NCI-H146 (cell line): ENCODE data around the gene MRPS18B.
"Not testable (repeated sequence)": the region's sequence is repeated elsewhere in the genome, so short reads cannot be mapped to it uniquely, and the experiment has no call there.

ENCODE experiments used
- DNase-seq: peaks from one replicate; lab custom pipeline; 2025; lab: John Stamatoyannopoulos, UW

The MRPS18B gene

GRCh38 chr6:30641048-30641447 lies 23.4 kb downstream of the MRPS18B start:
- no peak for DNase-seq

DNA sequence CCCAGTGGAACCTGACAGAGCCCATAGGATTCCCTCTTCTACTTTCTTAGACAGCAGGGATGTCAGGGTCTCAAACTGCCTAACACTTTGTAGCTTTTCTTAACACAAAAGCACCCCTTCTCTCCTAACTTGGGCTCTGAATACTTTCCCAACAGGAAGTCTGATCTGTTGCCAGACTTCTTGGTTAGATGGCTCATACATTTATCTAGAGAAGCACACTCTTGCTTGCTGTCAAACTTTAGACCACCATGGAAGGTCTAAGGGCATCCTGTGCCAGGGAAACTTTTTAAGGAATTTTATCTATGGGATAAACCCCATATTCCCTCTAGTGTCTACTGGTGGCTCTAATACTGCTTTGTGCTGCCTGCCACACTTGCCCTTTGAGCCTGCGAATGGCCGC lies 26.0 kb downstream of the MRPS18B start:
- no peak for DNase-seq

- no peak for DNase-seq
These were observed 27.1 kb downstream of the MRPS18B start for GRCh38 chr6:30644769-30645168.

DNA sequence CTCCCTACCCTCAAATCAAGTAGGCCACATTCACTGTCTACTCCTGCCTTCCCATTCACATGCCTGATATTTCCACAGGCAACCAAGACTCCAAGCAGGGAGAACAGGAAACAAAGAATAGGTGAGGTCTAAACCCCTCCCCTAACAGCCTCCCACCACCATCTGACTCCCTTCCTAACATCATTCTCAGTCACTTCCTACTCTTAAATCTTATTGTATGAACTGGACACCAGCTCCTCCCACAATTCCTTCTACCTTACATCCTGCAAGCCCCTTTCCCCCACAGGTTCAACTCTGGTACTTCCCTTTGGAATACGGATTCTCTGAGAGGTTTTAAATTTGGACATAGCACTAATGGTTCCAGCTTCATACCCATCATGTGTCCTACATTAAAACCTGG lies 28.3 kb downstream of the MRPS18B start:
- no peak for DNase-seq

GRCh38 chr6:30646450-30647241 lies 29.0 kb downstream of the MRPS18B start, which contains the start of gene C6orf136:
Gene C6orf136 (plus strand): TSS chr6:30647133. CDS start chr6:30647232, 99 bp downstream.
- peak; percentile 93 for DNase-seq

DNA sequence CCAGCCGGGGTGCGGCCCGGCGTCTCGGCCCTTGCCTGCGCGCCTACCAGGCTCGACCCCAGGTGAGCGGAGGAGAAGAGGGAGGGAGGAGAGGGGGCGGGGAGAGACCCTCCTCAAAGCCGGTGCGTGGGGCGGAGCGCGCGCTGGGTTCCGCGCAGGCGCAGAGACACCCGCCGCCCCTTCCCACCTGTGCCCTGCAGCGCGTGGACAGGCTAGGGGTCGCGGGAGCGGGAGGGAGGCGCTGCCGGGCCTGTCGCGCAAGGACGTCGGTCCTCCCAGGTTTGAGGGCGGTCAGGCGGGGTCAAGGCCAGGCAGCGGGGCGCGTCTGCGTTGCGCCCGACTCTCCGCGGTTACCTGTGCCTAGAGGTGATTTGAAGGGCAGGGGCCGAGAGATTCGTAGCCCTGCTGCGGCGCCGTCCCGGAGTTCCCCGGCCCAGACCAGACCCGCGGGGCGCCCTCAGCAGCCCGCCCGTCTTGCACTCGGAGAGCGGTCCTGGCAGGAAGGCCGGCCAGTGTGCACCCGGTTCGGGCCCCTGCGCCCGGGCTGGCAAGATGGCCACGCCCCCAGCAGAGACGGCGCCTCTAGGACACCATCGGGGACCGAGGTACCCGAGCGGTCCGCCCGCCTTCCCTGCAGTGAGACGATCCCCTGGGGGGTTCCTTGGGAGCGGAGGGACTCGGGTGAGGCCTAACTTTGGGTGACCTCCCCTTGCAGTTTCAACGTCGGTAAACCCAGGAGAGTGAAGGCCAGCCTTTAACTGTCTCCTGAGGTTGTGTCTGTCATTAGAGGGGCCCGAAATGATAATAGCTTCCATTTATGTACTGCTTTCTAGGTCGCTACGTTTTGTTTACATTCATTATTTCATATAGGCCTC lies 29.8 kb downstream of the MRPS18B start:
- DNase-seq, result peak; percentile 91

- DNase-seq, result no peak
These were observed 33.5 kb downstream of the MRPS18B start for GRCh38 chr6:30651143-30651542.

- no peak for DNase-seq
These were observed 37.4 kb downstream of the MRPS18B start for GRCh38 chr6:30654798-30655742.

- no peak for DNase-seq
These were observed 38.1 kb downstream of the MRPS18B start for GRCh38 chr6:30655743-30656094.

DNA sequence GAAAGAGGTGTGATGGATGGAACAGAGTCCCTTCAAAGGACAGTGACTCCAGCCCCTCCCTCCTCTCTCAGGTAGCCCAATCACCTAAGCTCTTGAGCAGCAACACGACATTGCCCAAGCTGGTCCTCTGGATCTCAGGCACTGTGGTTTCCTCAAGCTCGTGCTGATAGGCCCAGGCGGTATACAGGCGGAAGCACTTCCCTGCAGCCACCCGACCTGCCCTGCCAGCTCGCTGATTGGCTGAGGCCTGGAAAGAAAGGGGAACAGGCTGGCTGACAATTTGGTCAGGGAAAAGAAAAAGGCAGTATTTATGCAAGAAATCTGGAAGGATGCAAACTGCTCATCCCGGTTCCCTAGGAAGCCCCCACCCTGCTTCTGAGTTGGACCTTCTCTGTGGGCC lies 38.9 kb downstream of the MRPS18B start:
- DNase-seq, result no peak

DNA sequence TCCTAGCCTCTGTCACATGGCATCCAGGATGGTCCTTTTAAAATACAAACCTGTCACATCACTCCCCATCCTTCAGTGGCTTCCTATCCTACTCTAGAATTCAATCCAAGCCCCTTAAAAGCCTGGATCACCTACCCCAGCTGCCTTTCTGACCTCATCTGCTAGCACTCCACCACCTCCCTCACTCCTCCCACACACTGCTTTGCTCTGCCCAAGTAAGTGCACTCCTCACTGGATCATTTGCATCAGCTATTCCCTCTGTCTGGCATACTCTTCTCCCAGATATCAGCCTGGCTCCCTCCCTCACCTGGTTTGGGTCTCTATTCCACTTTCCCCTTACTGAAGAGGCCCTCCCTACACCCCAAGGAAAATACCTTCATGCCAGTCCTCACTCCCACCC lies 39.8 kb downstream of the MRPS18B start:
- no peak for DNase-seq

DNA sequence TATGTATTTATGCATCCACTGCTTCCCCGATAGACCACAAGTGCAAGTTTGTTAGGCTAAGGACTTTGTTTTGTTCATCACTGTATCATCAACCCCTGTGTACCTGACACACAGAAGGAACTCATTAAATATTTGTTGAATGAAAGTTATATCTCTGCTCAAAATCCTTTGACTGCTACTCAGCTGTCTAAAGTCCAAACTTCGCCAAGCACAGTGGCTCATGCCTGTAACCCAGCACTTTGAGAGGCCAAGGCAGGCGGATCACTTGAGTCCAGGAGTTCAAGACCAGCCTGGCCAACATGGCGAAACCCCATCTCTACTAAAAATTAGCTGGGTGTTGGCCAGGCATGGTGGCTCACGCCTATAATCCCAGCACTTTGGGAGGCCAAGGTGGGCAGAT lies 40.3 kb downstream of the MRPS18B start:
- DNase-seq, result not testable (repeated sequence)

GRCh38 chr6:30664994-30665767 lies 47.5 kb downstream of the MRPS18B start:
- no peak for DNase-seq

DNA sequence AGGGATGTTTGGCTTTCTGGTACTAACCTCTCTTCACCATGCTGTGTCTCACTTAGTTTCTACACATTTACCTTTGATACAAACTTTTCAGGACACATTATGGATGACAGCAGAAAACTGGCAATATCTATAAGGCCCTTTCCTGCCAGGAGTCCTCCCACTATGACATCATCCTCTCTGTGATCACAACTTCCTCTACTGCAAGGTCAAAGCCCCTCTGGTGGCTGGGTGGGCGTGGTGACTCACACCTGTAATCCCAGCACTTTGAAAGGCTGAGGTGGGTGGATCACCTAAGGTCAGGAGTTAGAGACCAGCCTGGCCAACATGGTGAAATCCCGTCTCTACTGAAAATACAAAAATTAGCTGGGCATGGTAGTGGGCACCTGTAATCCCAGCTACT lies 48.7 kb downstream of the MRPS18B start:
- not testable (repeated sequence) for DNase-seq

DNA sequence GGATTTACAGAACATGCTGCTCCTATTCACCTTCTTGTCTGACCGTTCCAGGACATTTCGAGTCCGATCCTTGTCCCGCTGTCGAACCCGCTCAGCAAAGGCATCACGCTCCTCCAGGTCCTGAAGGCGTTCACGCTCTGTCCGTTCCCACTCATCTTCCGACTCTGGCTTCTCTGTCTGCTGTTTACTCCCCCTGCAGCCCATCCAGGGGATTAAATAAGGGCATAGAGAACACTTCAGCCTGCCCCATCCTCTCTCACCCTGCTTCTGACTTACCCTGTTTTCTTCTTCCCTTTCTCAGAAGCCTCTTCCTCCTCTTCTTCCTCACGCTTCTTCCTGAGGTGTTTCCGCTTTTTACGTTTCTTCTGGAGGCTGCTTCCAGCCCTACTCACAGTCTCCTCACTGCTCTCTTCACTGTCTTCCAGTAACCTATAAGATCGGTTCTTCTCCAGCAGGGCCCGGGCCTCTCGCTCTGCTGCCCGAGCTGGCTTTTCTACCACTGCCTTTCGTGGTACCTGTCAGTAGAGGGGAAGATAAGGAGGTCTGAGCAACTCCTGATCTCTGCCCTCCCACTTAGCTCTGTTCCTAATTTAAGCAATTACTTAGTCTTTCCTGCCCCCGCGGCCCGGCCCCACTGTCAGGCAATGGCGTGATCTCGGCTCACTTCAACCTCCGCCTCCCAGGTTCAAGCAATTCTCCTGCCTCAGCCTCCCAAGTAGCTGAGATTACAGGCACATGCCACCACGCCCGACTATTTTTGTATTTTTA lies 53.3 kb downstream of the MRPS18B start:
- DNase-seq, result no peak

DNA sequence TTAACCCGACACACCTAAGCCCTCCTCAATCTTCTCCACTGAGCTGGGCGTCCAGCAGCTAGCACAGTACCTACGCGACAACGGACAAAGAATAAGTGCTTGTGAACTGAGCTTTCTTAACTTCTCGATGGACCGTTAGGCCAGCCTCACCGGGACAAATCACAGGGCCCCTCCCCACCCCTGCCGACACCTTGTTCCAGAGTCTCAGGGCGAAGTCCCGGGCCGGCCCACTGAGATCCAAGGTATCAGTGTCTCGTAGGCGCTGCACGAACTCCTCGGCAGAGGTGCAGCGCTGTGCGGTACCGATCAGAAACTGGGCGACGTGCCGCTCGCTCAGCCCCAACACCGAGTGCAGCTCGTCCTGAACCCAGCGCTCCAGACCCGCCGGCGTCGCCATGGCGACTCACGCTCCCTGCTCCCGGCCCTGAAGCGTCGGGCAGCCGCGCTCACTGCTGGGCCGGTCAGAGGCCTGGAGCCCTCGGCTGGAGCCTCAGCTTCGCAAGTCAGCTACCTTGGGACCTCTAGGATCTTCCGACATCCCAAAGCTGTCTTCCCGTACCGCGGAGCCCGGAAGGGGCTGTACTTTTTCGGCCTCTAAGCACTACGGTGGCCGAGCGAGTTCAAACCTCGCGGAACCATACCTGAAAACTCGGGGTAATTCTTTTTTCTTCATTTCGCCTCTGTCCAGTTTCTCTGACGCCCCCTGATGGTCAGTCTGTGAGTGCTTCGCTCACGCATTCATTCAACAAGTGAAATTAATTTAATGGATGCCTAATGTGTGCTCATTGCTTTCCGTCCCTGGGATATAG lies 55.0 kb downstream of the MRPS18B start, which contains the start of gene DHX16:
Gene DHX16, minus strand, starts transcription at position 562 of the 809 bp plus-strand sequence. Its CDS starts 165 bp downstream, at position 397.
- peak; percentile 94 for DNase-seq
